Suprapubic skin (tissue), 4 donors: Measurements from ENCODE around the gene SORCS3.

Experiments used
- POLR2A ChIP-seq, 2 donors: fragments of 450-650 bp; IDR thresholded peaks; one replicate each; pipeline ENCODE4 v1.6.1; 2017; ENCODE audit warnings: antibody characterized with exemption in 2 of 2, mild to moderate bottlenecking in 2 of 2, moderate library complexity in 2 of 2
- POLR2AphosphoS5 ChIP-seq, 3 donors: sonication (generic); formaldehyde crosslinking; IDR thresholded peaks; one replicate each; pipeline ENCODE4 v1.6.1; 2017; ENCODE audit warnings: antibody characterized with exemption in 3 of 3
- TF ChIP-seq, protein P1 (sequence below), 2 donors: fragments of 200-600 bp in 1 of 2; fragments of 450-650 bp in 1 of 2; sonication (generic) in 1 of 2; IDR thresholded peaks; one replicate each; pipeline ENCODE4 v1.5.1; 2016 to 2019; ENCODE audit warnings: antibody characterized with exemption in 2 of 2, mild to moderate bottlenecking in 1 of 2, moderate library complexity in 1 of 2

- TF ChIP-seq, protein P1, sequence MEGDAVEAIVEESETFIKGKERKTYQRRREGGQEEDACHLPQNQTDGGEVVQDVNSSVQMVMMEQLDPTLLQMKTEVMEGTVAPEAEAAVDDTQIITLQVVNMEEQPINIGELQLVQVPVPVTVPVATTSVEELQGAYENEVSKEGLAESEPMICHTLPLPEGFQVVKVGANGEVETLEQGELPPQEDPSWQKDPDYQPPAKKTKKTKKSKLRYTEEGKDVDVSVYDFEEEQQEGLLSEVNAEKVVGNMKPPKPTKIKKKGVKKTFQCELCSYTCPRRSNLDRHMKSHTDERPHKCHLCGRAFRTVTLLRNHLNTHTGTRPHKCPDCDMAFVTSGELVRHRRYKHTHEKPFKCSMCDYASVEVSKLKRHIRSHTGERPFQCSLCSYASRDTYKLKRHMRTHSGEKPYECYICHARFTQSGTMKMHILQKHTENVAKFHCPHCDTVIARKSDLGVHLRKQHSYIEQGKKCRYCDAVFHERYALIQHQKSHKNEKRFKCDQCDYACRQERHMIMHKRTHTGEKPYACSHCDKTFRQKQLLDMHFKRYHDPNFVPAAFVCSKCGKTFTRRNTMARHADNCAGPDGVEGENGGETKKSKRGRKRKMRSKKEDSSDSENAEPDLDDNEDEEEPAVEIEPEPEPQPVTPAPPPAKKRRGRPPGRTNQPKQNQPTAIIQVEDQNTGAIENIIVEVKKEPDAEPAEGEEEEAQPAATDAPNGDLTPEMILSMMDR (IDR thresholded peaks at IDR 0.05) = no peak
- no peak for TF ChIP-seq POLR2A (IDR thresholded peaks at IDR 0.05)
- TF ChIP-seq POLR2AphosphoS5 (IDR thresholded peaks at IDR 0.05) = no peak
Measured at GRCh38 chr10:105159268-105159667, 518.2 kb downstream of the SORCS3 start.
